GM06990 (cell line): ENCODE results near the gene CPNE5.

Source experiments
- DNase-seq: peaks from one replicate; pipeline ENCODE4 v3.0.0-alpha.2; 2011; ENCODE audit not compliant: insufficient read length; ENCODE audit errors: extremely low read depth
- H3K27me3 ChIP-seq: replicated peaks from 2 replicates; pipeline ENCODE4 v1.6.0; 2011; ENCODE audit warnings: low read length; ENCODE audit not compliant: control insufficient read depth, insufficient read depth
- H3K36me3 ChIP-seq: 2 replicates; pipeline ENCODE4 v1.5.1; 2011; ENCODE audit warnings: low read length; ENCODE audit not compliant: control insufficient read depth, insufficient read depth
- H3K4me3 ChIP-seq: replicated peaks from 2 replicates; pipeline ENCODE4 v1.5.1; 2011; ENCODE audit warnings: low read depth, mild to moderate bottlenecking, control low read depth, low read length
- TF ChIP-seq, protein P1 (sequence below): IDR thresholded peaks from 2 replicates; pipeline ENCODE4 v1.5.1; 2011; ENCODE audit warnings: low read length, control low read depth, mild to moderate bottlenecking, inconsistent platforms; ENCODE audit not compliant: insufficient read depth, poor library complexity, severe bottlenecking

Gene CPNE5

DNA sequence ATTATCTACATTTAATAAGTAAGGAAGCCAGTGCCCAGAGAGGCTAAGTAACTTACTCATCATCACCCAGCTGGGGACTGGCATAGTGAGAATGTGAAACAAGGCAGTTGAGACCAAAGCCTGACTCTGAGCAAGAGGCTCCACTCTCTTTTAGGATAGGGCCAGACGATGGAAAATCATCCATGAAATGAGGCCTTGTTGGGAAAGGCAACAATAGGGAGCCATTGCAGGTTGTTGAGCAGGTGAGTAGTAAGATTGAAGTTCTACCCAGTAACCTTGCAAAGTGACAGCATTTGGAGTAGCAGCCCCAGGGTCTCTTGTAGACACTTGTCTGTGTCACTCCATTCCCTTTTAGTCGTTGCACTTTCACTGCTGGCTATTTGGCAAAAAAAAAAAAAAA, 2.5 kb upstream of the CPNE5 start:
- DNase-seq = no peak
- TF ChIP-seq, protein P1, sequence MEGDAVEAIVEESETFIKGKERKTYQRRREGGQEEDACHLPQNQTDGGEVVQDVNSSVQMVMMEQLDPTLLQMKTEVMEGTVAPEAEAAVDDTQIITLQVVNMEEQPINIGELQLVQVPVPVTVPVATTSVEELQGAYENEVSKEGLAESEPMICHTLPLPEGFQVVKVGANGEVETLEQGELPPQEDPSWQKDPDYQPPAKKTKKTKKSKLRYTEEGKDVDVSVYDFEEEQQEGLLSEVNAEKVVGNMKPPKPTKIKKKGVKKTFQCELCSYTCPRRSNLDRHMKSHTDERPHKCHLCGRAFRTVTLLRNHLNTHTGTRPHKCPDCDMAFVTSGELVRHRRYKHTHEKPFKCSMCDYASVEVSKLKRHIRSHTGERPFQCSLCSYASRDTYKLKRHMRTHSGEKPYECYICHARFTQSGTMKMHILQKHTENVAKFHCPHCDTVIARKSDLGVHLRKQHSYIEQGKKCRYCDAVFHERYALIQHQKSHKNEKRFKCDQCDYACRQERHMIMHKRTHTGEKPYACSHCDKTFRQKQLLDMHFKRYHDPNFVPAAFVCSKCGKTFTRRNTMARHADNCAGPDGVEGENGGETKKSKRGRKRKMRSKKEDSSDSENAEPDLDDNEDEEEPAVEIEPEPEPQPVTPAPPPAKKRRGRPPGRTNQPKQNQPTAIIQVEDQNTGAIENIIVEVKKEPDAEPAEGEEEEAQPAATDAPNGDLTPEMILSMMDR = no peak
- Histone ChIP-seq H3K4me3 (no peak overlapping the region), H3K27me3 (peaks cover 4% of the 10 kb centered on the region; the same call in 1 of the 2 replicates), H3K36me3 (no peaks in the 10 kb centered on the region)

DNA sequence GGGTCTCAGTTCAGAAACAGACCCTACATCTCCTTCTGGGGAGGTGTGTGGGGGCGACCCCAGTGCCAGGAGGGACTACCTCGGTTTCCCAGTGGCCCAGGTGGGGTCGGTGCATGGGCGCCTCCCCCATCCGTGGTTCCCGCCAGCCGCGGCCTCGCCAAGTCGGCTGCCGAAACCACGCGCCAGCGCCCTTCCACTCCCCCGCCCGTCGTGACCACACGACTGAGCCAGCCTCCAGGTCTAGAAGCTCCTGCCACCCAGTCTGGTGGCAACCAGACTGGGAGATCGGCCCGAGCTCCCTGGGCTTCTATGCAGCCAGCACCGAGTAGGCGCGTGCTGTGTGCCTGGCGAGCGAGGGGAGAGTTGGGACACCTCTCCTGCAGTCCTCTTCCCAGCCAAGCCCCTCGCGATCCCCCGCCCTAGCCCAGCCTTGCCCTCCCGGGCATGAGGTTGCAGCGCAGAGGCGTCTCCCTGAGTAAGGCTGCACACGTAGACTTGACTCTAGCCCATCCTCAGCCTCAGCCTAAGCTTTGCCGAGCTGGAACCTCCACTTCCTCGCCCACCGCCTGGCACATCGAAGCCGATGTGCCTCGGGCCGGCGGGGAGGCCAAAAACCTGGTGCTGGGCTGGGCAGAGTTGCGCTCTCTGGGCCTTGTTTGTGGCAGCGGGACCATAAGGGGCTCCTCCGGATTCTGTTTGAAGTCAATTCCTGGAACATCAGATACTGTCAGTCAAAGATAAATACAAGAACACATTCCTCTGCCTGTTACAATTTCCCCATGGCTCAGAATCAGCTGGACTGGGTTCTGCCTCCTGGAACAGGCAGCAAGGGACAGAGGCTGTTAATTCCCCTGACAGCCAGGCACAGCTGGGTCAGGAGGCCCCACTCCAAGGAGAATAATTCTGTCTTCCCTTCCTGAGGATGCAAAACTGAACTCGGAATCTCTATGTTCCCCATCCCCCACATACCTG, 1.5 kb upstream of the CPNE5 start:
- Histone ChIP-seq H3K4me3 (no peak overlapping the region), H3K27me3 (peaks cover 4% of the 10 kb centered on the region; the same call in 1 of the 2 replicates), H3K36me3 (no peaks in the 10 kb centered on the region)
- TF ChIP-seq, protein P1 = no peak
- peak; percentile 19 for DNase-seq

DNA sequence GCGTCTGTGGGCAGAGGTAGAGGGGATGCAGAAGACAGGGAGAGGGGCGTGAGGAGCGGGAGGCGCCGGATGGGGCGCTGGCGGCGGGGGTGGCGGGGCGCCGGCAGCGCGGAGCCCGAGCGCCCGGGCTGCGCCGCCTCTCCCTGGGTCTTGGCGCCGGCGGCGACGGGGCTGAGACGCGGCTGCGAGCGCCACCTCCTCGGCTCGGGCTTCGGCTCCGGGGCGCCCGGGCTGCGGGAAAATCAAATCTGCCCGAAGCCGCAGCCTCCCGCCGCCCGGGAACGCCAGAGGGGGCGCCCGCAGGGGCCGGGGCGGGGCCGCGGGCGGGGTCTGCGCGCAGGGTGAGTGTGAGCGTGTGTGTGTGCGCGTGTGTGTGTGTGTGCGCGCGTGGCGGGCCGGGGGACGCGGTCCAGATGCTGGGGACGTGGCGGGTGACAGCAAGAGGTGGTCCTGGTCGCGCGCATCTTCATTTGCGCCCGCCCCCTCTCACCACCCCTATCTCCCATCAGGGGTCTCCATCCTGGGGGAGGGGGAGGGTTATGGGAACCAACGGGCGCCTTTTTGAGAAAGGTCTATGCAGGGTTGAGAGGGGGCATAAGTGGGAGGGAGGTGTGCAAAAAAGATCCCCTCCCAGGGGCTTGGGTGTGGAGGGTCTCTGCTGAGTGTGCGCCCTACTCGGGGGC, 646 bp upstream of the CPNE5 start:
- TF ChIP-seq, protein P1 = no peak
- peak; percentile 30 for DNase-seq
- peaks cover 6% of the 10 kb centered on the region; the same call in 1 of the 2 replicates for H3K27me3 ChIP-seq
- H3K36me3 ChIP-seq = no peaks in the 10 kb centered on the region
- peak overlapping the region; percentile 17 for H3K4me3 ChIP-seq

DNA sequence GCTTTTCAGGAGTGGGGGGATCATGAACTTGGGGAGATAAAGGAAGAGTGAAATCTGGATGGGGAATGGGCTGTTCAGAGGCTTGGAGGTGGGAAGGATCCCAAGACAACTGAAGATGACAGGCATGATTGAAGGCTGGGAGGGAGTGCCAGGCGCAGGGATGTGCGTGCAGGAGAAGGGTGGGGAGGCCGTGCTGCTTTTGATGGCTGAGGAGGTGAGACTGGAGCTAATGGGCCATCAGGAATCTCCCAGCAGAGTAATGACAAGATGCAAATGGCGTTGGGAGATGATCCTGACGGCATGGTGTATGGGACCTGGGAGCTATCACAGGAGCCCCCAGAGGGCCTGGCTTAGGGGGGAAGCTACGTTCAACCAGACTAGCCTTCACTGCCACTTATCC, 1.6 kb downstream of the CPNE5 start:
- TF ChIP-seq, protein P1 = no peak
- DNase-seq = no peak
- H3K36me3 ChIP-seq = no peaks in the 10 kb centered on the region
- no peak overlapping the region for H3K4me3 ChIP-seq
- H3K27me3 ChIP-seq = peaks cover 6% of the 10 kb centered on the region; the same call in 1 of the 2 replicates

DNA sequence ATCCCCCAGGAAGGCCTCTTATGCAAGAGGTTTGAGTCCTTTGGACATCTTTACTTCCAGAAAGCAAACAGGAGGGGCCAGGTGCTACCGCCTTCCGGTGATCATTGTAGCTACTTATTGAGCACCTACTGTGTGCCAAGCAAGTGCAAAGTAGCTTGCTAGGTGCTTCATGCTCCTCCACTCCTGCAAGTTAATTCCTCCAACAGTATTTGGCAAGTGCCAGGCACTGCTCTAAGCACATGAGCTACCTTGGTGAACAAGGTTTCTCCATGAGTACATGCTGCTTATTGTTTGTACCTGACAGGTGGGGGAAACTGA, 2.3 kb downstream of the CPNE5 start:
- H3K36me3 ChIP-seq = no peaks in the 10 kb centered on the region
- DNase-seq = no peak
- H3K4me3 ChIP-seq = no peak overlapping the region
- TF ChIP-seq, protein P1 = no peak
- H3K27me3 ChIP-seq = peaks cover 6% of the 10 kb centered on the region; the same call in 1 of the 2 replicates
